Neural cell (in vitro differentiated cells): ENCODE data around the gene SORCS1. TPM values are rescaled to one million over a fixed set of nuclear protein-coding genes. Genes with fewer than 3 reads are reported as not detected.
A peak's percentile ranks its signal among the peaks of the same experiment; 100 is the strongest.

Source experiments
- H2AFZ ChIP-seq: fragments of 200-600, 300-800 bp; sonication (generic), shearing (Covaris generic); 2 replicates; pipeline ENCODE4 v1.6.0; 2014; ENCODE audit warnings: low read depth, mild to moderate bottlenecking, antibody characterized with exemption, low read length, moderate library complexity
- H3F3A ChIP-seq: fragments of 200-600 bp; shearing (Covaris generic); 2 replicates; pipeline ENCODE4 v1.6.1; 2016; ENCODE audit warnings: mild to moderate bottlenecking, moderate library complexity, mixed read lengths, antibody characterized with exemption, low read length; ENCODE audit not compliant: insufficient read depth, poor library complexity, severe bottlenecking
- H3K27ac ChIP-seq: fragments of 200-600, 300-800 bp; sonication (generic), shearing (Covaris generic); 2 replicates; pipeline ENCODE4 v1.5.1; 2014; ENCODE audit warnings: mild to moderate bottlenecking, low read length, moderate library complexity
- H3K27me3 ChIP-seq: fragments of 300-800, 200-600 bp; sonication (generic), shearing (Covaris generic); 2 replicates; pipeline ENCODE4 v1.6.0; 2014; ENCODE audit warnings: mild to moderate bottlenecking, low read depth, low read length, moderate library complexity; ENCODE audit not compliant: insufficient read depth
- H3K36me3 ChIP-seq: fragments of 300-800, 200-600 bp; sonication (generic), shearing (Covaris generic); 2 replicates; pipeline ENCODE4 v1.5.1; 2014; ENCODE audit warnings: mild to moderate bottlenecking, antibody characterized with exemption, low read length, moderate library complexity; ENCODE audit not compliant: insufficient read depth
- H3K4me2 ChIP-seq: fragments of 300-800, 200-600 bp; sonication (generic), shearing (Covaris generic); 2 replicates; pipeline ENCODE4 v1.6.0; 2014; ENCODE audit warnings: mild to moderate bottlenecking, low read length
- H3K4me3 ChIP-seq: fragments of 300-800, 200-600 bp; sonication (generic), shearing (Covaris generic); 2 replicates; pipeline ENCODE4 v1.5.1; 2014; ENCODE audit warnings: mild to moderate bottlenecking, low read length, moderate library complexity
- H3K79me2 ChIP-seq: fragments of 200-600 bp; shearing (Covaris generic); replicated peaks from 2 replicates; pipeline ENCODE4 v1.6.0; 2014; ENCODE audit warnings: mild to moderate bottlenecking, low read length, moderate library complexity; ENCODE audit not compliant: insufficient read depth
- H3K9ac ChIP-seq: fragments of 300-800, 200-600 bp; sonication (generic), shearing (Covaris generic); 2 replicates; pipeline ENCODE4 v1.6.1; 2016; ENCODE audit warnings: mild to moderate bottlenecking, low read length, mixed read lengths
- H3K9me2 ChIP-seq: fragments of 200-600 bp; shearing (Covaris generic); 2 replicates; pipeline ENCODE4 v1.6.1; 2016; ENCODE audit warnings: mild to moderate bottlenecking, low read length, mixed read lengths; ENCODE audit not compliant: insufficient read depth
- H3K9me3 ChIP-seq: fragments of 200-600, 300-800 bp; sonication (generic), shearing (Covaris generic); 2 replicates; pipeline ENCODE4 v1.6.1; 2016; ENCODE audit warnings: mild to moderate bottlenecking, mixed run types, low read length, moderate library complexity, mixed read lengths
- H4K20me1 ChIP-seq: fragments of 200-600 bp; shearing (Covaris generic); 2 replicates; pipeline ENCODE4 v1.6.1; 2016; ENCODE audit warnings: mild to moderate bottlenecking, mixed run types; ENCODE audit not compliant: insufficient read depth
- EP300 ChIP-seq: fragments of 450-650 bp; conservative IDR thresholded peaks from 2 replicates; pipeline ENCODE4 v1.6.1; 2014; ENCODE audit warnings: antibody characterized with exemption, mild to moderate bottlenecking, moderate library complexity; ENCODE audit not compliant: poor library complexity, severe bottlenecking
- EZH2 ChIP-seq: fragments of 200-600, 300-800 bp; shearing (Covaris generic), sonication (generic); IDR thresholded peaks from 2 replicates; pipeline ENCODE4 v1.6.1; 2014; ENCODE audit warnings: antibody characterized with exemption, low read length, borderline replicate concordance, mild to moderate bottlenecking; ENCODE audit not compliant: insufficient read depth, poor library complexity, severe bottlenecking
- MXI1 ChIP-seq: fragments of 450-650 bp; conservative IDR thresholded peaks from 2 replicates; pipeline ENCODE4 v1.6.1; 2014; ENCODE audit warnings: antibody characterized with exemption, mild to moderate bottlenecking; ENCODE audit not compliant: poor library complexity, severe bottlenecking
- POLR2AphosphoS5 ChIP-seq: IDR thresholded peaks from 2 replicates; pipeline ENCODE4 v1.6.1; 2012
- RAD21 ChIP-seq: fragments of 450-650 bp; conservative IDR thresholded peaks from 2 replicates; pipeline ENCODE4 v1.6.1; 2014; ENCODE audit warnings: antibody characterized with exemption, mild to moderate bottlenecking, moderate library complexity
- SMC3 ChIP-seq: fragments of 450-650 bp; conservative IDR thresholded peaks from 2 replicates; pipeline ENCODE4 v1.6.1; 2014; ENCODE audit warnings: antibody characterized with exemption, mild to moderate bottlenecking, moderate library complexity; ENCODE audit not compliant: poor library complexity
- TAF1 ChIP-seq: IDR thresholded peaks from 2 replicates; pipeline ENCODE4 v1.6.1; 2012; ENCODE audit warnings: low read depth
- polyA plus RNA-seq: library from polyadenylated mRNA; depleted of rRNA; stranded (reverse); fragments of >200 nt; gene quantifications from 2 replicates; pipeline ENCODE4 v1.2.3, GENCODE V29; 2014
- TF ChIP-seq, protein P1 (sequence below): IDR thresholded peaks from 2 replicates; pipeline ENCODE4 v1.6.1; 2012; ENCODE audit warnings: borderline replicate concordance
- TF ChIP-seq, protein P2 (sequence below): fragments of 450-650 bp; IDR thresholded peaks from 2 replicates; pipeline ENCODE4 v1.5.1; 2014; ENCODE audit warnings: antibody characterized with exemption, mild to moderate bottlenecking, moderate library complexity; ENCODE audit not compliant: poor library complexity, severe bottlenecking

Gene SORCS1
- polyA plus RNA-seq, 1 donor from 2014 or later: 27.0 TPM

DNA sequence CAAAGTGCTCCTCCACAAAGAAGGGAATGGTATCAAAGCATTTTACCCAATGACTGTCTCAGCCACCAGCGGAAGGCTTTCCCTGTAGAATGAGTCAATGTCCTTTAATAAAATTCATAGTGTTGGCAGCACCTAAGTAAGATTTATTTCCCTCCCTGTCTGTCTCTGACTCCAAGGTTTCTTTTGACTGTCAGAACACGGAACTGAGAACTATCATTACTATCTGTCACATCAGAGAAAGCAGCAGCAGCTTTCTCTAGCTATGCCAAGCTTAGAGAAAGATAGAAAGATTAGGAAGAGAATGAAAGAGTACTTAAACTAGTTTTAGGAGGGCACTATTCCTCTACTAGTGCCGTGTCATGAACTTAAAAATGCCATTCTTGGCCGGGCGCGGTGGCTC, 400.1 kb downstream of the SORCS1 start:
- Histone ChIP-seq H3K36me3 (no peaks in the 10 kb centered on the region), H3K4me2 (no peak overlapping the region), H3F3A (no peaks in the 10 kb centered on the region), H4K20me1 (no peaks in the 10 kb centered on the region), H3K79me2 (no peaks in the 10 kb centered on the region), H3K9me3 (no peaks in the 10 kb centered on the region), H3K4me3 (peak overlapping the region; percentile 22), H3K27me3 (no peaks in the 10 kb centered on the region), H3K9me2 (no peaks in the 10 kb centered on the region), H3K9ac (no peak overlapping the region), H2AFZ (no peak overlapping the region), H3K27ac (peak overlapping the region; percentile 1)
- TF ChIP-seq SMC3 (peak; percentile 15), MXI1 (no peak), POLR2AphosphoS5 (peak; percentile 78), EP300 (peak; percentile 83), TAF1 (no peak)
- TF ChIP-seq, protein P1, sequence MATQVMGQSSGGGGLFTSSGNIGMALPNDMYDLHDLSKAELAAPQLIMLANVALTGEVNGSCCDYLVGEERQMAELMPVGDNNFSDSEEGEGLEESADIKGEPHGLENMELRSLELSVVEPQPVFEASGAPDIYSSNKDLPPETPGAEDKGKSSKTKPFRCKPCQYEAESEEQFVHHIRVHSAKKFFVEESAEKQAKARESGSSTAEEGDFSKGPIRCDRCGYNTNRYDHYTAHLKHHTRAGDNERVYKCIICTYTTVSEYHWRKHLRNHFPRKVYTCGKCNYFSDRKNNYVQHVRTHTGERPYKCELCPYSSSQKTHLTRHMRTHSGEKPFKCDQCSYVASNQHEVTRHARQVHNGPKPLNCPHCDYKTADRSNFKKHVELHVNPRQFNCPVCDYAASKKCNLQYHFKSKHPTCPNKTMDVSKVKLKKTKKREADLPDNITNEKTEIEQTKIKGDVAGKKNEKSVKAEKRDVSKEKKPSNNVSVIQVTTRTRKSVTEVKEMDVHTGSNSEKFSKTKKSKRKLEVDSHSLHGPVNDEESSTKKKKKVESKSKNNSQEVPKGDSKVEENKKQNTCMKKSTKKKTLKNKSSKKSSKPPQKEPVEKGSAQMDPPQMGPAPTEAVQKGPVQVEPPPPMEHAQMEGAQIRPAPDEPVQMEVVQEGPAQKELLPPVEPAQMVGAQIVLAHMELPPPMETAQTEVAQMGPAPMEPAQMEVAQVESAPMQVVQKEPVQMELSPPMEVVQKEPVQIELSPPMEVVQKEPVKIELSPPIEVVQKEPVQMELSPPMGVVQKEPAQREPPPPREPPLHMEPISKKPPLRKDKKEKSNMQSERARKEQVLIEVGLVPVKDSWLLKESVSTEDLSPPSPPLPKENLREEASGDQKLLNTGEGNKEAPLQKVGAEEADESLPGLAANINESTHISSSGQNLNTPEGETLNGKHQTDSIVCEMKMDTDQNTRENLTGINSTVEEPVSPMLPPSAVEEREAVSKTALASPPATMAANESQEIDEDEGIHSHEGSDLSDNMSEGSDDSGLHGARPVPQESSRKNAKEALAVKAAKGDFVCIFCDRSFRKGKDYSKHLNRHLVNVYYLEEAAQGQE: no peak

DNA sequence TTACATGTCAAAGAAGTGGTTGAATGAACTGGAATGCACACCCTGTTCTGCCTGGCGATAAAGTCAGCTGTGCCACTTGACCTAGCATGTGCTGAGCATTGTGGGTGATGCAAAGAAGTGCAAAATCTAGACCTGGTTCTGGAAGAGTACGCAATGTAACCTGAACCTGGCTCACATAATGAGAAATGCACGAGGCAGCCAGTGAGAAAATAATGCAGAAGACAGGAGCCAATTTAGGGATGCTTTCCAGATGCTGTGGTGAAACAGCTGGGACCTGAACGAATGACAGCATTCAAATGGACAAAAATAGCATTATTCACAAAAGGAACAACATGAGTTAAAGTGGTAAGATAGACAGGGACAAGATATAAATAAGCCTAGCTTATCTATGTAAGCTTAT, 402.6 kb downstream of the SORCS1 start:
- Histone ChIP-seq H3K27me3 (no peaks in the 10 kb centered on the region), H3K27ac (no peak overlapping the region), H3K9ac (no peak overlapping the region), H3K9me2 (no peaks in the 10 kb centered on the region), H3K9me3 (no peaks in the 10 kb centered on the region), H3F3A (no peaks in the 10 kb centered on the region), H3K36me3 (no peaks in the 10 kb centered on the region), H2AFZ (no peak overlapping the region), H4K20me1 (no peaks in the 10 kb centered on the region), H3K79me2 (no peaks in the 10 kb centered on the region), H3K4me2 (no peak overlapping the region), H3K4me3 (no peak overlapping the region)
- TF ChIP-seq POLR2AphosphoS5 (no peak), MXI1 (no peak), RAD21 (no peak)
- TF ChIP-seq, protein P1: no peak

DNA sequence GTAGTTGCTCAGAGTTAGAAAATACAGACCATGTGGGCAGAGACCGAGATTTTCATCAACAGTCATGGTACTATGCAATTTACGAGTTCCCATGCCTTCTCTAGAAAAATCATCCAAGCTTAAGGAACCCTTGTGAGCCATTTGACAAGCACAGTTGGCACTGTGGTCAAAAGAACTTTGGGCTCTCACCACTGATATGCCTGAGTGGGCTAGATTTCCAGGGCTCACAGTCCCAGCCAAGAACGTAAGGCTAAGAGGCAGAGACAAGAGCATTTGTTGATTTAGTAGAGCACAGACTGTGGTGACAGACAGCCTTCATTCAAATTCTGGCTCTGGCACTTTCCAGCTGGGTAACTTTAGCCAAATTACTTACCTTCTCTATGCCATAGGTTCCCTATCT, 407.0 kb downstream of the SORCS1 start:
- H3K4me2 ChIP-seq: no peak overlapping the region
- no peak overlapping the region for H3K4me3 ChIP-seq
- no peaks in the 10 kb centered on the region for H4K20me1 ChIP-seq

More for the DNA sequence above, 407.0 kb downstream of the SORCS1 start:
- Histone ChIP-seq H3K9ac (no peak overlapping the region), H3K9me3 (no peaks in the 10 kb centered on the region), H3K36me3 (no peaks in the 10 kb centered on the region), H3K9me2 (no peaks in the 10 kb centered on the region), H3K27ac (no peak overlapping the region), H3K79me2 (no peaks in the 10 kb centered on the region), H2AFZ (no peak overlapping the region), H3F3A (no peaks in the 10 kb centered on the region), H3K27me3 (no peaks in the 10 kb centered on the region)
- TF ChIP-seq, protein P1: no peak
- TF ChIP-seq MXI1 (no peak), EZH2 (no peak), EP300 (no peak), SMC3 (no peak), RAD21 (no peak), POLR2AphosphoS5 (no peak), TAF1 (no peak)
- TF ChIP-seq, protein P2, sequence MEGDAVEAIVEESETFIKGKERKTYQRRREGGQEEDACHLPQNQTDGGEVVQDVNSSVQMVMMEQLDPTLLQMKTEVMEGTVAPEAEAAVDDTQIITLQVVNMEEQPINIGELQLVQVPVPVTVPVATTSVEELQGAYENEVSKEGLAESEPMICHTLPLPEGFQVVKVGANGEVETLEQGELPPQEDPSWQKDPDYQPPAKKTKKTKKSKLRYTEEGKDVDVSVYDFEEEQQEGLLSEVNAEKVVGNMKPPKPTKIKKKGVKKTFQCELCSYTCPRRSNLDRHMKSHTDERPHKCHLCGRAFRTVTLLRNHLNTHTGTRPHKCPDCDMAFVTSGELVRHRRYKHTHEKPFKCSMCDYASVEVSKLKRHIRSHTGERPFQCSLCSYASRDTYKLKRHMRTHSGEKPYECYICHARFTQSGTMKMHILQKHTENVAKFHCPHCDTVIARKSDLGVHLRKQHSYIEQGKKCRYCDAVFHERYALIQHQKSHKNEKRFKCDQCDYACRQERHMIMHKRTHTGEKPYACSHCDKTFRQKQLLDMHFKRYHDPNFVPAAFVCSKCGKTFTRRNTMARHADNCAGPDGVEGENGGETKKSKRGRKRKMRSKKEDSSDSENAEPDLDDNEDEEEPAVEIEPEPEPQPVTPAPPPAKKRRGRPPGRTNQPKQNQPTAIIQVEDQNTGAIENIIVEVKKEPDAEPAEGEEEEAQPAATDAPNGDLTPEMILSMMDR: no peak
